ENCODE results near the gene PCNP.
"Not testable (repeated sequence)": the region's sequence is repeated elsewhere in the genome, so short reads cannot be mapped to it uniquely, and the experiment has no call there.

Gene PCNP

DNA sequence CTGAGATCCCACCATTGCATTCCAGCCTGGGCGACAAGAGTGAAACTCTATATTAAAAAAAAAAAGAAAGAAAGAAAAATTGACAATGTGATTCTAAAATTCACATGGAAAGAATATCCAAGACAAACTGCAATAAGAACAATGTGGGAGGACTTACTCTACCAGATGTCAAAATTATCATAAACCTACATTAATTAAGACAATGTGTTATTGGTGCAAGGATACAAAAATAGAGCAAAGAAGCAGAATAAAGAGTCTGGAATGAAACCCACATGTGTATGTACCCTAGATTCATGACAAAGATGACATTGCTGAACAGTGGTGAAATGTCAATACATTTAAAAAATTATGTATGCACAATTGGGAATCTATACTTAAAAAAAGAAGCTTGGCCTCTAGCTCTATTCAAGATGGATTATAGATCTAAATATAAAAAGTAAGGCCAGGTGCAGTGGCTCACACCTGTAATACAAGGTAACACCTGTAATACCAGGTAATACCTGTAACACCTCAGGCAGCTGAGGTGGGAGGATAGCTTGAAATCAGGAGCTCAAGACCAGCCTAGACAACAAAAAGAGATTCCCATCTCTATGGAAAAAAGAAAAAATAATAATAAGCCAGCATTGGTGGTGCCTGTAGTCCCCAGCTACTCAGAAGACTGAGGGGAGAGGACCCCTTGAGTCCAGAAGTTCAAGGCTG is 57.3 kb downstream of the PCNP start:
- no peak overlapping the region for H3K4me3 ChIP-seq (ENCODE audit: low read depth, low read length)

DNA sequence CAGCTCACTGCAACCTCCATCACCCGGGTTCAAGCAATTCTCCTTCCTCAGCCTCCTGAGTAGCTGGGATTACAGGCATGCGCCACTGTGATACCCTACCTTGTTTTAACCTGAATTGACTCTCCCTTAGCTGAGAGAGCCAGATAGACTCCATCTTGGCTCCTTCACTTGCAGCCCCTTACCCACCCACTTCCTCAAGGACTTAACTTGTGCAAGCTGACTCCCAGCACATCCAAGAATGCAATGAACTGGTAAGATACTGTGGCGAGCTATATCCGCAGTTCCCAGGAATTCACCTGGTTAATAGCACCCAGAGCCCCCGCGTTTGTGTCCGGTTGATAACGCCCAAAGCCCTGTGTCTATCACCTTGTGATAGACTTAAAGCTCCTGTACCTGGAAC is 58.0 kb downstream of the PCNP start:
- H3K4me3 ChIP-seq (ENCODE audit: low read depth, low read length) = not testable (repeated sequence)

DNA sequence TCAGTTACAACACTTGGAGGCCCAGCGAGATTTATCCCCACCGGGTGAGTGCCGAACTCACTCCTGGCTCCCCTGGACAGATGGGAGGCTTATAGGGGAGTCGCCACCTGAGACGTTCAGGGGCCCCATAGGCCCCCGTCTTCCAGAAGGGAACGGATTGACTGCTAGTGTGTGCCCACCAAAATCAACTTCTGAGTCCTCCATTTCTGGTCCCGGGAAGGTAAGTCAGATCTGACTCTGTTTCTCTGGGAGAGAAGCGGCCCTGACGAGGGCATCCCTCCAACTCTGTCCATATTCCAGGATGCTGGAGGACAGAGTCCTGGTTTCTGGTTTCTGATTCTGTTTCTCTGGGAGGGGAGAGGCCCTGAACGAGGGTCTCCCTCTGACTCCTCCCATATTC is 58.6 kb downstream of the PCNP start:
- H3K4me3 ChIP-seq (ENCODE audit: low read depth, low read length) = no peak overlapping the region

DNA sequence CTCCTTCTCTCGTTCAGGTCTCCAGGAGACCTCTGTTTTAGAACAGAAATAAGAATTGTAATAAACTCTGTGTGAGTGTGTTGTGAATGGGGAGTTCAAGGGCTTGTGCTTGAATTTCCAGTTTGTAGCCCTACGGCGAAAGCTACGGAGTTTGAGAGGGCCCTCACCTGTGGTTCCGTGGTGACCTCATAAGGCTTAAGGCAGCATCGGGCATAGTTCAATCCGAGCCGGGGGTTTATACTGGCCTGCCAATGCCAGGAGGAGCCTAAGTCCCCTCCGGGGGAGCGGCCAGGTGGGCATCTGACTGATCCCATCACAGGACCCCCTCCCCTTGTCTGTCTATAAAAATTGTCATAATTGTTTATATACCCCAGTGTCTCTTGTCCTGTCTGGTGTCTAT is 59.2 kb downstream of the PCNP start:
- no peak overlapping the region for H3K4me3 ChIP-seq (ENCODE audit: low read depth, low read length)

DNA sequence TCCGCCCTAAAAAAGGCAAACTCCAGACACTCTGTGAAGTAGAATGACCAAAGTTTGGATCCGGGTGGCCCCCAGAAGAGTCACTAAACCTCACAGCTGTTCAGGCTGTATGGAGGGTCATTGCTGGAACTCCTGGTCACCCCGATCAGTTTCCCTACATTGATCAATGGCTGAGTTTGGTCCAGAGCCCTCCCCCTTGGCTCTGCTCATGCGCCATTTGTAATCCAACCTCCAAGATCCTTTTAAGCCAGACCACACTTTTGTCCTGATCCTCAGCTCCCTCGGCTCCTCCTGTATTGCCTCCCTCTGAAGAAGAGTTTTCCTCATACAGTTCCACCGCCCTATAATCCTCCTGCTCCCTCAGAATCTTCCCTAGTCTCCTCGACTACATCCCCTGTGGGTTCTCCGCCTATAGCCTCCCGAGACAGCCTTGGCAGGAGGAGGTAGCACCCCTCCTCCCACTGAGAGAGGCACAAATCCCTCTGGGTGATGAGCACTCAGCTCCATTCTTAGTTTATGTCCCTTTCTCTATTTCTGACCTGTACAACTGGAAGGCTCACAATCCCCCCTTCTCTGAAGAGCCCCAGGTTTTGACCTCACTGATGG is 60.7 kb downstream of the PCNP start:
- no peak overlapping the region for H3K4me3 ChIP-seq (ENCODE audit: low read depth, low read length)

DNA sequence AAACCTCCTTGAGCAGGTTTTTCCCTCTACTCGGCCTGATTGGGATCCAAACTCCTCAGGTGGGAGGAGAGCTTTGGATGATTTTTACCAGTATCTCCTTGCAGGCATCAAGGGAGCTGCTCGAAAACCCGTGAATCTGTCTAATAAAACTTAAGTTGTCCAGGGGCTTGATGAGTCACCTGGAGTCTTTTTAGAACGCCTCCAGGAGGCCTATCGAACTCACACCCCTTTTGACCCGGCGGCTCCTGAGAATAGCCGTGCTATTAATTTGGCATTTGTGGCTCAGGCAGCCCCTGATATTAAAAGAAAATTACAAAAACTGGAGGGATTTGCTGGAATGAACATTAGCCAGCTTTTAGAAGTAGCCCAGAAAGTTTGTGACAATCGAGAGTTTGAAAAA is 61.4 kb downstream of the PCNP start:
- no peak overlapping the region for H3K4me3 ChIP-seq (ENCODE audit: low read depth, low read length)

DNA sequence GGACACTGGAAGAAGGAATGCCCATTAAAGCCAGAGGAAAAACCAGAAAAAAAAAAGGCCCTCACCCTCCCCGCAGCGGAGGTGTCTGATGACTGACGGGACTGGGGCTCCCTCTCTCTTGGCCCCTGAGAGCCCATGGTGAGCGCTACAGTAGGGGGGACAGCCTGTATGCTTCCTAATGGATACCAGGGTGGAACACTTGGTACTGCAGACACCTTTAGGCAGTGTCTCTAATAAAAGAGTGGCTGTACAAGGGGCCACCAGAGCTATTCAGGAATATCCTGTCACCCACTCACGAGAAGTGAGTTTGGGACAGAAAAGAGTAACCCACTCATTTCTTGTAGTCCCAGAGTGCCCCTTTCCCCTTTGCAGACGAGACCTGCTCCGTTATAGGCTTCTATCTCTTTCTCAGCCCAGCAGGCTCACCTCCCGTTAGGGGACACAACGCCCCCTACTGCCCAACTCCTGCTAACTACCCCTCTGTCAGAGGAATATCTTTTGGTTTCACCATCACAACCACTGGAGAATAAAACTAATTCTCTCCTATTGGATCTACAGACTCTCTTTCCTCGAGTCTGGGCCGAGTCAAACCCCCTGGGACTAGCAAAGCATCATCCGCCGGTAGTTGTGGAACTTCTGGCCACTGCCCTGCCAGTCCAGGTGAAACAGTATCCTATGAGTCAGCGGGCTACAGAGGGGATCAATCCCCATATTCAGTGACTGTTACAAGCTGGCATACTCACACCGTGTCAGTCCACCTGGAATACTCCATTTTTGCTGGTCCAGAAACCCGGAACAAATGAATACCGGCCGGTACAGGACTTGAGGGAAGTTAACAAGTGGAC is 62.2 kb downstream of the PCNP start:
- H3K4me3 ChIP-seq (ENCODE audit: low read depth, low read length) = no peak overlapping the region

DNA sequence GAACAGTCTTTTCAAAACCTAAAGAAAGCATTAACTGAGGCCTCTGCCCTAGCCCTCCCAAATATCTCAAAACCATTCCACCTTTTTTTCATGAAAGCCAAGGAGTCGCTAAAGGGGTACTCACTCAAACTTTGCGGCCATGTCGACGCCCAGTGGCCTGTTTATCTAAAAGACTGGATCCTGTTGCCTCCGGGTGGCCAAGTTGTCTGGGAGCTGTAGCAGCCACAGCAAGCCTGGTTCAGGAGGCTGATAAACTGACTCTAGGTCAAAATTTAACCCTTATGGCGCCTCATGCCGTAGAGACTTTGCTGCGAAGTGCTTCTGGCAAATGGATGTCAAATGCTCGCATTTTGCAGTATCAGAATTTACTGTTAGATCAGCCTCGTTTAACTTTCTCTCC is 63.5 kb downstream of the PCNP start:
- no peak overlapping the region for H3K4me3 ChIP-seq (ENCODE audit: low read depth, low read length)

DNA sequence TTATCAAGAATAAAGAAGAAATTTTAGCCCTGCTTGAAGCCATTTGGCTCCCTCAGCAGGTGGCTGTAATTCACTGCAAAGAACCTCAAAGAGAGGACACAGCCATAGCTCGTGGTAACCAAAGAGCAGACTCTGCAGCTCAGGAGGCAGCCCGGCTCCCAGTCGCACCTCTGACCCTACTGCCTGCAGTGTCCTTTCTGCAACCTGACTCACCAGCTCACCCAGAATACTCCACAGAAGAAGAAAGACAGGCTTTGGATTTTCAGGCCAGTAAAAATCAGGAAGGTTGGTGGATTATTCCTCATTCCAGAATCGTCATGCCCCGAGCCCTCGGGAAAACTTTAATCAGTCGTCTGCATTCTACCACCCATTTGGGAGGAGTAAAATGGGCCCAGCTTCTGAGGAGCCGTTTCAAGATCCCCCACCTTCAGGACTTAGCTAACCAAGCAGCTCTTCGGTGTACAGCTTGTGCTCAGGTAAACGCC is 64.3 kb downstream of the PCNP start:
- H3K4me3 ChIP-seq (ENCODE audit: low read depth, low read length) = no peak overlapping the region

DNA sequence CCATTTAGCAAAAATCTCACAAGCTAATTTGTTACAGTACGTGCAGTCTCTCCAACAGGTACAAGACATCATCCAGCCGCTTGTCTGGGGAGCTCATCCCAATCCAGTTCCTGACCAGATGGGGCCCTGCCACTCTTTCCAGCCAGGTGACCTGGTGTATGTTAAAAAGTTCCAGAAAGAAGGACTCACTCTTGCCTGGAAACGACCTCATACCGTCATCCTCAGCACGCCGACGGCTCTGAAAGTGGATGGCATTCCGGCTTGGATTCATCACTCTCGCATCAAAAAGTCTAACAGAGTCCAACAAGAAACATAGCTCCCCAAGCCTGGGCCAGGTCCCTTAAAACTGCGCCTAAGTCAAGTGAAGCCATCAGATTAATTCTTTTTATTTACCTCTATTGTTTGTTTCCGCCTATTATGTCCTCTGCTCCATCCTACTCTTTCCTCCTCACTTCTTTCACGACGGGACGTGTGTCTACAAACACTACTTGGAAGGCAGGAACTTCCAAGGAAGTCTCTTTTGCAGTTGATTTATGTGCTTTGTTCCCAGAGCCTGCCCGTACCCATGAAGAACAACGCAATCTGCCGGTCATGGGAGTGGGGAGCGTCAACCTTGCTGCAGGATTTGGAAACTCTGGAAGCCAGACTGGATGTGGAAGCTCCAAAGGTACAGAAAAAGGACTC is 65.4 kb downstream of the PCNP start:
- no peak overlapping the region for H3K4me3 ChIP-seq (ENCODE audit: low read depth, low read length)

DNA sequence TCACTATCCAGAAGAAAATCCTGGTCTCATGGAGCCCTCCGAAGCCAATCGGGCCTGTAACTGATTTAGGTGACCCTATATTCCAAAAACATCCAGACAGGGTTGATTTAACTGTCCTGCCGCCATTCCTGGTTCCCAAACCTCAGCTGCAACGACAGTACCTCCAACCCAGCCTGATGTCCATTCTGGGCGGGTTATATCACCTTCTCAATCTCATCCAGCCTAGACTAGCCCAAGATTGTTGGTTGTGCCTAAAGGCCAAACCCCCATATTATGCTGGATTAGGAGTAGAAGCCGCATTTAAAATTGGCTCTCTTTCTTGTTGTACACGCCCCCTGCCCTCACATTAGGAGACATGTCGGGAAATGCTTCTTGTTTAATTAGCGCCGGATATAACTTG is 66.3 kb downstream of the PCNP start:
- H3K4me3 ChIP-seq (ENCODE audit: low read depth, low read length) = no peak overlapping the region

DNA sequence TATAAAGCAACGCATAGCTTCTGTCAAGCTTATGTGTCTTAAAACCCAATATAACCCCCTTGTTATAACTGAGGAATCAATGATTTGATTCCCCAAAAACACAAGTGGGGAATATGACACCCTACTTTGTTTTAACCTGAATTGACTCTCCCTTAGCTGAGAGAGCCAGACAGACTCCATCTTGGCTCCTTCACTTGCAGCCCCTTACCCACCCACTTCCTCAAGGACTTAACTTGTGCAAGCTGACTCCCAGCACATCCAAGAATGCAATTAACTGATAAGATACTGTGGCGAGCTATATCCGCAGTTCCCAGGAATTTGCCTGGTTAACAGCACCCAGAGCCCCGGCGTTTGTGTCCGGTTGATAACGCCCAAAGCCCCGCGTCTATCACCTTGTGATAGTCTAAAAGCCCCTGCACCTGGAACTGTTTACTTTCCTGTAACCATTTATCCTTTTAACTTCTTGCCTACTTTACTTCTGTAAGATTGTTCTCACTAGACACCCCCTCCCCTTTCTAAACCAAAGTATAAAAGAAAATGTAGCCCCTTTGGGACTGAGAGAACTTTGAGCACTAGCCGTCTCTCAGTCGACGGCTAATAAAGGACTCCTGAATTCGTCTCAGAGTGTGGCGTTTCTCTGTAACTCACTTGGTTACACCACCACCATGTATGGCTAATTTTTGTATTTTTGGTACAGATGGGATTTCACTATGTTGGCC is 67.6 kb downstream of the PCNP start:
- H3K4me3 ChIP-seq (ENCODE audit: low read depth, low read length) = not testable (repeated sequence)

DNA sequence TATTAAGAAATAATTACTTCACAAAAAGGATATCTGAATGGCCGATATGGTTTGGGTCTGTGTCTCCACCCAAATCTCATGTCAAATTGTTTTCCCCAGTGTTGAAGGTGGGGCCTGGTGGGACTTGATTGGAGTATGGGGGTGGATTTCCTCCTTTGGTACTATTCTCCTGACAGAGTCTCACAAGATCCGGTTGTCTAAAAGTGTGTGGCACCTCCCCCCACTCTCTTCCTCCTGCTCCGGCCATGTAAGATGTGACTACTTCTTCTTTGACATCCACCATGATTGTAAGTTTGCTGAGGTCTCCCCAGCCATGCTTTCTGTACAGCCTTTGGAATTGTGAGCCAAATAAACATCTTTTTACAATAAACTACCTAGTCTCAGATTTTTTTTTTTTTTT is 68.5 kb downstream of the PCNP start:
- H3K4me3 ChIP-seq (ENCODE audit: low read depth, low read length) = no peak overlapping the region

DNA sequence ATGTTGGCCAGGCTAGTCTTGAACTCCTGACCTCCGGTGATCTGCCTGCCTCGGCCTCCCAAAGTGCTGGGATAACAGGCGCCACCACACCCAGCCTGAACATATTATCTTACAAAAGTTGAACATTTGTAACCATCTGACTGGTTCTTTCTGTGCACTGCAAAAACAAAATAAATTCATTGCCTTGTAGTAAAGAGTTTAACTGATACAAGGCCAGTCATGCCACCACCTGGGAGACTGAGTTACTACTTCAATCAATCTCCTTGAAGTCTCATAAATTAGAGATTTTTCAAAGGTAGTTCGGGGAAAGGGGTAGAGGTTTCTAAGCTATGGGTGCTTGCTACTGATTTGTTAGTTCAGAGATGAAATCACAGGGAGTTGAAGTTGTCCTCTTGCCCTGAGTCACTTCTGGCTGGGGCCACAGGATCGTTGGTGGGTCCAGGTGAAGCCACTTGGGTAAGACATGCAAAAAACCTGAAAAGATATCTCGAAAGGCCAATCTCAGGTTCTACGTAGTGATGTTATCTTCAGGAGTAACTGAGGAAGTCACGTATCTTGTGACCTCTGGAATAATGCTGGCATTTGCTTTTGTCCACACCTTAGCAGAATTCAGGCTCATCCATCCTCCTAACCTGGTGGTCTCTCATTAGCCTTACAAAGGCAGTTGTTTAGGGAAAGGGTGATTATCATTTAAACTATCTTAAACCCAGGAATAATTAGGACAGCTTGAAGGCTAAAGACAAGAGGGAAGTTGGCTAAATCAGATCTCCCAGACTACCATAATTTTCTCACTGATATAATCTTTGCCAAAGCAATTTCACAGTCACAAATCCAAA is 69.2 kb downstream of the PCNP start:
- H3K4me3 ChIP-seq (ENCODE audit: low read depth, low read length) = no peak overlapping the region
